ENCODE data around the gene MGLL. TPM values are rescaled to one million over a fixed set of nuclear protein-coding genes. Genes with fewer than 3 reads are reported as not detected.
A peak's percentile ranks its signal among the peaks of the same experiment; 100 is the strongest.

Gene MGLL
- polyA plus RNA-seq (2011; rRNA removed) (67.1 and 108 TPM in 2 replicates), polyA minus RNA-seq (2011; rRNA and poly(A)+ RNA removed) (55.3 and 70.4 TPM in 2 replicates)

- DNase-seq (ENCODE audit: low read depth): no peak
- POLR2A ChIA-PET: interaction anchor here (0.5 to 0.6 kb wide), 2 partner anchors 86 to 239 kb away, joined by 4 read pairs; no protein-coding TSS in a partner anchor
- TF ChIP-seq CTCF (IDR thresholded peaks at IDR 0.05; ENCODE audit: insufficient read depth, low read depth, low read length): peak; percentile 11; the same call in 1 of the 2 replicates
- no peaks in the 10 kb centered on the region for H3K36me3 ChIP-seq (ENCODE audit: control insufficient read depth, insufficient read depth, low read length)
- peak within 1 kb of the TSS; percentile 92 for H3K4me3 ChIP-seq (ENCODE audit: low read depth, low read length)
- CTCF ChIA-PET: interaction anchor here (0.7 to 4.9 kb wide), 10 partner anchors 19 to 169 kb away, joined by 3 to 42 read pairs (median 4); no protein-coding TSS in a partner anchor
- no peaks in the 10 kb centered on the region for H3K27me3 ChIP-seq (ENCODE audit: control insufficient read depth, insufficient read depth, low read length)
Measured at GRCh38 chr3:127822041-127822681, at the start of gene MGLL. TSS of gene MGLL (minus strand) at chr3:127822515. CDS start at chr3:127822318, 197 bp downstream.

GRCh38 chr3:127870156-127870555 lies 47.8 kb upstream of the MGLL start:
- Histone ChIP-seq H3K36me3 (ENCODE audit: control insufficient read depth, insufficient read depth, low read length) (no peaks in the 10 kb centered on the region), H3K4me3 (ENCODE audit: low read depth, low read length) (no peak overlapping the region), H3K27me3 (ENCODE audit: control insufficient read depth, insufficient read depth, low read length) (peaks cover 10% of the 10 kb centered on the region)
- POLR2A ChIA-PET: no interaction called here
- no peak for TF ChIP-seq CTCF (IDR thresholded peaks at IDR 0.05; ENCODE audit: insufficient read depth, low read depth, low read length)
- CTCF ChIA-PET: interaction anchor here (0.9 kb wide), 2 partner anchors 13 to 179 kb away, joined by 3 read pairs; no protein-coding TSS in a partner anchor
- no peak for DNase-seq (ENCODE audit: low read depth)

GRCh38 chr3:127867986-127868385 lies 45.7 kb upstream of the MGLL start:
- Histone ChIP-seq H3K4me3 (ENCODE audit: low read depth, low read length) (no peak overlapping the region), H3K36me3 (ENCODE audit: control insufficient read depth, insufficient read depth, low read length) (no peaks in the 10 kb centered on the region), H3K27me3 (ENCODE audit: control insufficient read depth, insufficient read depth, low read length) (peaks cover 10% of the 10 kb centered on the region)
- POLR2A ChIA-PET: no interaction called here
- CTCF ChIA-PET: interaction anchor here (0.8 kb wide), 1 partner anchor 14 kb away, joined by 4 read pairs; no protein-coding TSS in a partner anchor
- peak; percentile 51 for DNase-seq (ENCODE audit: low read depth)
- no peak for TF ChIP-seq CTCF (IDR thresholded peaks at IDR 0.05; ENCODE audit: insufficient read depth, low read depth, low read length)

GRCh38 chr3:127867412-127867811 lies 45.1 kb upstream of the MGLL start:
- POLR2A ChIA-PET: no interaction called here
- H3K36me3 ChIP-seq (ENCODE audit: control insufficient read depth, insufficient read depth, low read length): no peaks in the 10 kb centered on the region
- no peak overlapping the region for H3K4me3 ChIP-seq (ENCODE audit: low read depth, low read length)
- H3K27me3 ChIP-seq (ENCODE audit: control insufficient read depth, insufficient read depth, low read length): peaks cover 10% of the 10 kb centered on the region
- no peak for DNase-seq (ENCODE audit: low read depth)
- TF ChIP-seq CTCF (IDR thresholded peaks at IDR 0.05; ENCODE audit: insufficient read depth, low read depth, low read length): no peak
- CTCF ChIA-PET: no interaction called here

DNA sequence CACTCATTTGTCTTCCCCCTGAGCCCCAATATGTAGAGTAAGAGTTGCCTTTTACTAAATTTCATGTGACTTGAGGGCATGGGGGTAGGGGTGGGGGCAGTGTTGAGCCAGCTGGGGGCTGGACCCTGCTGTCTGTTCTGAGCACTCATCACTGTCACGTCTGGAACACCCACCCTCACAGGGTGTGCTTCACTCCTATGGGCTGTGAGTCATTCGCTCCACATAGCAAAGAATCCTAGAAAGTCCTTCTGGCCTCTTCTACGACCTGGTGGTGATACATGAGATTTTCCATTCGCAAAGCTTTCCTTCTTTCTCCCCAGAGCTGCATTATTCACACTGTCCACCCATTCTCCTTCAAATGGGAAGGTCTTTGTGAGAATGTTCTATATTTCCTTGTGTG lies 43.6 kb upstream of the MGLL start:
- ChIA-PET POLR2A (no interaction called here), CTCF (no interaction called here)
- peak; percentile 18; the same call in 1 of the 2 replicates for TF ChIP-seq CTCF (IDR thresholded peaks at IDR 0.05; ENCODE audit: insufficient read depth, low read depth, low read length)
- Histone ChIP-seq H3K27me3 (ENCODE audit: control insufficient read depth, insufficient read depth, low read length) (peaks cover 3% of the 10 kb centered on the region), H3K4me3 (ENCODE audit: low read depth, low read length) (no peak overlapping the region), H3K36me3 (ENCODE audit: control insufficient read depth, insufficient read depth, low read length) (no peaks in the 10 kb centered on the region)
- DNase-seq (ENCODE audit: low read depth): no peak

All from BJ (cell line).